Hematopoietic multipotent progenitor cell treated with erythropoietin and hydrocortisone succinate and interleukin-3 and kit ligand, for 15 days (in vitro differentiated cells): ENCODE measurements around the gene VSTM2L.
A peak's percentile ranks its signal among the peaks of the same experiment; 100 is the strongest.

ENCODE experiments used
- DNase-seq: peaks from one replicate; pipeline ENCODE4 v3.0.0-alpha.2; 2015; ENCODE audit warnings: low spot score

The VSTM2L gene

GRCh38 chr20:37878835-37879599 lies 23.9 kb upstream of the VSTM2L start:
- DNase-seq, result no peak

- DNase-seq, result no peak
Observed at GRCh38 chr20:37879843-37880242, 23.1 kb upstream of the VSTM2L start.

GRCh38 chr20:37880726-37881591 lies 22.0 kb upstream of the VSTM2L start:
- DNase-seq, result no peak

GRCh38 chr20:37881601-37882343 lies 21.2 kb upstream of the VSTM2L start:
- DNase-seq, result no peak

- no peak for DNase-seq
Observed at GRCh38 chr20:37882961-37883712, 19.8 kb upstream of the VSTM2L start.

- DNase-seq, result no peak
Observed at GRCh38 chr20:37885042-37885441, 17.9 kb upstream of the VSTM2L start.

GRCh38 chr20:37885593-37886503 lies 17.1 kb upstream of the VSTM2L start:
- no peak for DNase-seq

GRCh38 chr20:37886851-37887297 lies 16.1 kb upstream of the VSTM2L start:
- DNase-seq, result peak; percentile 6

GRCh38 chr20:37888641-37889040 lies 14.3 kb upstream of the VSTM2L start:
- DNase-seq, result no peak

- no peak for DNase-seq
Observed at GRCh38 chr20:37890108-37890507, 12.8 kb upstream of the VSTM2L start.

GRCh38 chr20:37890643-37891042 lies 12.3 kb upstream of the VSTM2L start:
- DNase-seq, result no peak

GRCh38 chr20:37892001-37892400 lies 10.9 kb upstream of the VSTM2L start:
- no peak for DNase-seq

- no peak for DNase-seq
Observed at GRCh38 chr20:37893566-37894241, 9.2 kb upstream of the VSTM2L start.

GRCh38 chr20:37894454-37894853 lies 8.5 kb upstream of the VSTM2L start:
- no peak for DNase-seq

GRCh38 chr20:37895166-37895565 lies 7.8 kb upstream of the VSTM2L start:
- no peak for DNase-seq

- no peak for DNase-seq
Observed at GRCh38 chr20:37896932-37897548, 5.9 kb upstream of the VSTM2L start.

GRCh38 chr20:37898233-37899104 lies 4.5 kb upstream of the VSTM2L start:
- DNase-seq, result no peak
